HG02623 (cell line): ENCODE data around the gene UBL7.

Experiments used
- ATAC-seq: cut with Tn5 transposase; IDR thresholded peaks from one replicate; pipeline ENCODE4 v1.9.1; 2021; ENCODE audit warnings: moderate library complexity; ENCODE audit not compliant: unreplicated experiment

The UBL7 gene

GRCh38 chr15:74442063-74442462, 18.9 kb downstream of the UBL7 start:
- ATAC-seq, result no peak

DNA sequence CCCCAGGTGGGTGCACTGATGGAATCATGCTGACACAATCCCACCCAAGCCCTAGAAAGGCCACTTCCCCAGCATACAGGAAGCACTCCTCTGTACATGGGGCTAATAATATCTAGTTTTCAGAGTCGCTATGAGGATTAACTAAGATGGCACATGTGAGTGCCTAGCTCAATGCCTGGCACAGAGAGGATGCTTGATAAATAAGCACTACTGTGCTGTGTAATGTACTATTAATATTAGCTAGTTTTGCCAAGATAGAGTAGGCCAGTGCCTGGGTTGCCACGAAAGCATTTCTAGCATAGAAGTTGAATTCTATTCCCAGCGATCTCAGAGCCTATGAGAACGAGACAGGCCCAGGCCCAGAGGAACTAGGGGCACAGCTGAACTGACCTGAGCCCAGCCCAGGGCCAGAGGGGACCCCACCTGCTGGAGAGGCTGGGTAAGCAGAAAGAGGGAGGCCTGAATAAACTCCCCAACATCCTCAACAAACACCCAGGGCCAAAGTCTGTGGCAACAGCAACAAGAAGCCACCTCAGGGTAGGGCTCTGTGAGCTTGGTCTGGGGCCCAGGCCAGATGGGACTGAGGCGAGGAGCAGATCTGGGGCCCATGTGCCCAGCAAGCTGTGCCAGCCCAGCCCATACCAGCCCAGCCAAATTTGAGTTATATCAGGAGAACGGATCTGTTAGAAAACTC, 19.6 kb downstream of the UBL7 start:
- no peak for ATAC-seq

- ATAC-seq, result no peak
These were observed 22.1 kb downstream of the UBL7 start for GRCh38 chr15:74438721-74439316.

DNA sequence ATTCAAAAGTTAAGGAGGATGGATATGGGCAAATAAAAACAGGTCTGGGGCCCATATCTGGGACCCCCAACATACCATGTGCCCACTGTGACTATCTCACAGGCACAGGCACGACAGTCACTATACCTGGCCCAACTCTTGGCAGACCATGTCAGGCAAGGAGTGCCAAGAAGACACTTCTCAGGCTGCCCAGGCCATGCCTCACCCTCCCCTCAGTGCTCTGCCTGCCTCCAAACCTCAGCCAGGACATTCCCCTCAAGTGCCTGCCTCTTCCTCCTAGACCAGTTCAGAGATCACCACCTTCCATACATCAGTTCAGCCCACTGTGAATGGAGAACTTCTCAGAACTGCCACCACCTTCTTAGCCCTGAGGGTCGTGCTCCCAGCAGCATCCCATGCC, 22.8 kb downstream of the UBL7 start:
- ATAC-seq, result no peak

DNA sequence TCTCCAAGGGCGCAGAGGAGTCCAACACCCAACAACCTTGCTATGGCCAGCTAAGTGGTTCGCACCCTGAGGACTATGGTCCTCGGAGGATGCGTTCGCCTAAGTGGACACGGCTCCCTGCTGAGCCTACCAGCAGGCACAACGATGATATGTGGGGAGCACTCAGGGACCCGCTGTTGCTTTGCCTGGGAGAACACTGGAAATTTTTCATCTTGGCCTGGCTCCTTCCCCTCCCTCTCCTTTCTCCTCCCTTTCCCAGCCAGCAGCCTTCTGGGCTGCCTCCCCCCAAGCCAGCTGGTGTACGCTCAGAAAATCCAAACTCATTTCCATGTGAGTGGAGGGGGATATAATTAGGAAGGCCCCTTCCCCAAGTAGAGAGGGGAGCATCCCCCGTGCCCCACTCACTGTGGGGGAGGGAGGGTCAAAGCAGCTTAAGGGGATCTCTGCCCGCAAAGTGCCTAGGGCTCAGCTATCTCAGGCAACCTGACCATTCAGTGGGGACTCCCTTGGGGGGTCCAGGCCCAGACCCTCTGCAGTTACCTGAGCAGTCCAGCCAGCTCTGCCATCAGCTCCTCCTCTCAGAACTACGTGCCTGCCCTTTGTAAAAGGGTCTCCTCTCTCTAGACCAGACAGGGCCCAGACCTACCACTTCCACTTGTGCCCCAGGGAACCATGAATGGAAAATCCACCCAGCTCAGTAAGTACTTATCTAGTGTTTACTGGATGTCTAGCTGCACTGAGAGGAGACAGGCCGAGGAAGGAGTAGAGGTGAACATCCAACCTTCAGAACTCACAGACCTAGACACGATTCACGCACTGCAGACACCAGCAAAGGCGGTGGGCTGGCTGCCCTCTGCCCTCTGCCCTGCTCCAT, 26.5 kb downstream of the UBL7 start:
- ATAC-seq, result no peak

DNA sequence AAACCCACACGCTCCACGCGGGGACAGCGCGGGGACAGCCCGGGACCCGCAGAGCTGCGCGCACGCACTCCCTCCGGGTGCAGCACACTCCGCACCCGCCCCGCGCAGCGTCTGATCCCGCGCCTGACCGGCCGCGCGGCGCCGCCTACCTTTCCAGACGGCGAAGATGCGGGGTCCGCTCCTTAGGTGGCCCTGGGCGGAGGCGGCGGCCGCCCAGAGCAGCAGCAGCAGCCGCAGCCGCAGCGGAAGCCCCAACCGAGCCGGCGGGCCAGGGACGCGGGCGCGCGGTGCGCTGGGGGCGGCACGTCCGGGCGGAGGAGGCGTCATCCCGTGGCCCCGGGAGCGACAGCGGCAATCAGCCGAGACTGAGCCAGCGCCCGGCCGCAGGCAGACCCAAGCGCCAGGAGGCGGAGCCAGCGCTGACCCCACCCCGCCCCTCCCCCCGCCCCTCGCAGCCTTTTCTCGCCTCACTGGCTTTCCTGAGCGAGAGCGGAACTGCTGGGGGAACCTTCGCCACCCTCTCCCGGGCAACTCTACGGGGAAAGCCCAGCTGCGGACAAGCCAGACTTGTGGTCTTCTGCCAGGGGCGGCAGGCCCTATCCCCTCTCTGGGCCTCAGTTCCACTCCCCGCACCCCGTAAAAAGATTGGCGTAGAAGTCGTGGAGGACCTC, 27.2 kb downstream of the UBL7 start, which contains the start of gene SEMA7A:
TSS of gene SEMA7A (minus strand) at position 367 of the 671 bp plus-strand sequence. CDS start at position 327, 40 bp downstream.
- ATAC-seq, result peak; percentile 58

DNA sequence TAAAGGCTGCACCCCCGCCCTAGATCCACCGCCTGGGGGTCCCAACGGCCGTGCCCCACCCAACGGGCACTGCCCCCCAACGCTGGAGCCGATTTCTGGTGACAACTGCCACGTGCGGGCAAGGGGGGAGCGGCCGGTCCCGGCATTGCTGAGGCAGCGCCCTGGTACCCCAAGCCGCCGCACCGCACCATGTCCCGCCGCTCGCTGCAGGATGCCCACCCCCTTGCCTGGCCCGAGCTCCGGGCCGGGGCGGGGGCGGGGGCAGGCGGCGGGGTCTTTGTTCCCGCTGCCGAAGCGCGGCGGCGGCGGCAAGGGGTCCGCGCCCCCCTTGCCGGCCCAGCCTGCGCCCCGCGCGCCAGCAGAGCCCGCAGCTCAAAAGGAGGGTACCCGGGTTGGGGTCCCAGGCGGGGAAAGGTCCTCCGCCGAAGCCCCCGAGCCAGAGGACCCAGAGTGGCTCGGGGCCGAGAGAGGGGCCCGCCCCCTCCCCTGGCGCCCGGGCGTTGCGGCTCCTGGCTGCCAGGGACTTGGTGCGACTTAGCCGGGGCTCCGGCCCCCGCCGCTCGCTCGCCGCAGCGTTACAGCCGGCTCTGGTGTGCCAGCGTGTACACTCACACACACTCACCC, 27.9 kb downstream of the UBL7 start:
- ATAC-seq, result no peak

DNA sequence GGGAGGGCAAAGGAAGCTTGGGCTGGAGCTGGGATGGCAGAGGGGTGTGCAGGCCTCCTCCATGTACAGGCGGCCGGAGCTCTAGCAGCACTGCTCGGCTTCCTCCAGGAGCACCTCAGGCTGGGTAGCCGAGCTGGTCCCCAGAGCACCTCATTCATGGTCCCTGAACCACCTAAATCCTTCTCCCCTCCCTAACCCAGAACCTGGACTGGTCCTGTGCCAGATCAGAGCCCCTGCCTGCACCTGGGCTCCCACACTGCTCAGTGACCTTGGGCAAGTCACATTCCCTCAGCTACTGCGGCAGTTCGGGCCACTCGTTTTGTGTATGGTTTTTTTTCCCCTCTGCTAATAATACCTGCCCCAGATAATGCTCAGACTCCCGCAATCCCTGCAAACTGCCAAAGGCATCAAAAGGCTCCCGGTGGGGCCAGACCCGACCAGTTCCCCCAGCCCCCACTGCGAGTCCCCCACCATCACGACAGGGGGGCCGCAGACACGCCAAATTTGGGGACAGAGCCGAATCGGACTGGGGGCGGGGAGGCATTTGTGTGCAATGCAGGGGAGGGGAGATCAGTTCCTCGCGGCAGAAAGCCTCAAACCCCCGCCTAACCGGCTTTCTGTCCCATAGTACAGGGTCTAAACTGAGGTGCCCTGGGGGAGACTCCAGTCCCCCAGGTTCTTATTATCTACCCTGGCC, 28.5 kb downstream of the UBL7 start:
- no peak for ATAC-seq

- no peak for ATAC-seq
These were observed 29.3 kb downstream of the UBL7 start for GRCh38 chr15:74431645-74432044.

GRCh38 chr15:74431116-74431515, 29.8 kb downstream of the UBL7 start:
- no peak for ATAC-seq

GRCh38 chr15:74430510-74430951, 30.4 kb downstream of the UBL7 start:
- ATAC-seq, result no peak

DNA sequence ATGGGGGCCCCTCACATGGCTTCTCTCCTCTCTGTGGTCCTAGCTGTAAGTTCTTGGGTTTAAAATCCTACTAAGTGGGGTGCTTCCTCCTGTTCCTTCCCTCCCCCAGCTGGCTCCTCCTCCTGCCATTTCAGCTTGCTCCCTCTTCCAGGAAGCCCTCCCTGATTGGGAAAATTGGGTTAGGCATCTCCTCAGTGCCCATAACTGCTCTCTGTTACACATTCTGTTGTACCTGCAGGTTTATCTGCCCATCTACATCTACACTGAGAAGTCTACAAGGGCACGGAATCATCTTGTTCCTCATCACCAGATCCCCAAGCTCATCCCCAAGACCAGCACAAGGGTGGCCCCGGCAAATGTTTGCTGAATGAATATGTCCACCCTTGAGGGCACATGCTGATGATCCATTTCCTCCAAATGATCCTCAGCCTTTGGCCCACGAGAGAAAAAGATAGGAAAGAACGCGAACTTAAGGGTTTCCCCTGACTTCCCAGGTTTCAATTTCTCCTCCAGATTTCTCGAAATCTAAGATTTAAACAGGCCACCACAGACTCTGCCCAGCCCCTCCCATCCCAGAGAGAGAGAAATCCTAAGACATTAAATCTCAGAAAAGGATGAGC, 31.1 kb downstream of the UBL7 start:
- no peak for ATAC-seq

DNA sequence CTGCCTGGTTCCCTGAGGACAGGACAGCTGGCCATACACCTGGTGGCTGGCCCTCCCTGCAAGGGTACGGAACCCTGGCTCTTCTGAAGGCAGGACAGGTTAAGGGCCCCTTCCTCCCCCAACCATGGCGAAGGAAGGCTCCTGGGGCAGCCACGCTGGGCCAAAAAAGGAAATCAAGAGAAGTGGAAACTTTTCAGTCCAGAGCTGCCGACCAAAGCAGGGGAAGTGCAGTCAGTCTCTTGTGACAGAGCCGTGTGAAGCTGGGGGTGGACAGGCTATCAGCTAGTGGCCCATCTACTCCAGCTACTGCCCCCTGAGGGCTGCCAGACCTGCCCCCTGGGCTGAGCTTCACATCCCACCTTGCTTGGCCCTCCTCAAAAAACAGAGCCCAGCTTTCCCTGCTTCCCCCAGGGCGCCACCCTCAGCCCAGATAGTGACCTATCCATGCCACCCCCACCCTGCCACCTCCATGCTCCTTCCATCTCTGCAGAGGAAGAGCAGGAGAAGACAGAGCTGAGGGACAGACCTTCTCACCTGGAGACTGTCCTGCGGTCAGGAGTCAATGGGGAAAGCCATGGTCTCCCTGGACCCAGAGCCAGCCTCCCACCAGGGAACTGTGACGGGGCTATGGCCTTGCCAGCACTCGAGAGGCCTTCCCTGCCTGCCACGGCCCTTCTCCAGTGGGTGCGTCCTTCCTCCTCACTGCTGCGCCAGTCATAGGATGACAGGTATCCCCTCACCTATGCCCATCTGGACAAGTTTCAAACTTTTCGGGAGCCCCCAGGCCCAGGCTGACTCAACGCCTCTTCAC, 31.8 kb downstream of the UBL7 start:
- no peak for ATAC-seq

GRCh38 chr15:74428442-74428787, 32.5 kb downstream of the UBL7 start:
- ATAC-seq, result no peak

- no peak for ATAC-seq
These were observed 33.1 kb downstream of the UBL7 start for GRCh38 chr15:74427607-74428441.

- ATAC-seq, result no peak
These were observed 34.3 kb downstream of the UBL7 start for GRCh38 chr15:74426404-74427281.

GRCh38 chr15:74425630-74426029, 35.3 kb downstream of the UBL7 start:
- no peak for ATAC-seq
